HG03280 (cell line): Measurements from ENCODE around the gene SUPT3H.

Experiments
- ATAC-seq: cut with Tn5 transposase; IDR thresholded peaks from one replicate; pipeline ENCODE4 v1.9.1; 2021; ENCODE audit warnings: mild to moderate bottlenecking, moderate library complexity; ENCODE audit not compliant: unreplicated experiment

Gene SUPT3H

GRCh38 chr6:45394586-45395095 lies 16.9 kb upstream of the SUPT3H start:
- ATAC-seq, result no peak

- no peak for ATAC-seq
Measured at GRCh38 chr6:45388328-45388727, 10.6 kb upstream of the SUPT3H start.

- no peak for ATAC-seq
Measured at GRCh38 chr6:45387236-45387635, 9.5 kb upstream of the SUPT3H start.

DNA sequence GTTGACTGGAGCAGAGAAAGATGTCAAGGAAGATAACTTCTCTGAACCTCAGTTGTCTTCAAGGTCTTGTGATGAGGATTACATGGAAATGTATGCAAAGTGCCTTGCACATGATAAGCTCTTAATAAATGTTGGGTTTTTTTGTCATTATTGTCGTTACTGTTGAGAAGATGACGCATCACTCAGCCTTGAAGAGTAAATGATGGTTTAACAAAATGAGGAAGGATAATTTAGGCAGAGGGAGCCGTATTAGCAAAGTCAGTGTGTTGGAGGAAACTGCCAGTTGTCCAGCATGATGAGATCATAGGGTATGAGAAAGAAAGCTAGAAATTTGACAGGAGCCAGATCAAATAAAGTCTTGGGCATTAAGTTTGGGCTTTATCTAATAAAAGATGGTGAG lies 8.8 kb upstream of the SUPT3H start:
- ATAC-seq, result no peak

- no peak for ATAC-seq
Measured at GRCh38 chr6:45382391-45382790, 4.7 kb upstream of the SUPT3H start.

- peak; percentile 17 for ATAC-seq
Measured at GRCh38 chr6:45378334-45378926, 696 bp upstream of the SUPT3H start.

DNA sequence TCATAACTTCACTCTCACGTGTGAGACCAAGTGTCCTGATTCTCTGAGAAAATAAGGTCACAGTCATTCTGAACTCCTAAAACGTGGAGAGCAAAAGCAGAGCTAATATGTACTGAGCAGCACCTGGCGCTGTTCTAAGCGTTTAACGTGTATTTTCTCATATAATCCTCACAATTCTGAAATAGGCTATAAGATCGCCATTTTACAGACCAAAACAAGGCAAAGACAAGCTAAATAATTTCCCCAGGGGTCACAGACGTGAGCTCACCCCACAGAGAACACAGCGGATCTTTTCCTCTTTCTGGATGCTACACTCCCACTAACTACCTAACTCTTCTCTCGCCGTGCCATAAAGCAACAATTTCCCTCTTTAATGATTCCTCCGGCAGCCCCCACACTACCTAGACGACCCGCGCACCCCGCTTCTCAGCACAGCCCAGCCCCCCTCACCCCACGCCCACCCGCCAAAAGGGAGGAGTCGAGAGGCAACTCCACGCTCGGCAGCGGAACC lies 636 bp downstream of the SUPT3H start:
- ATAC-seq, result peak; percentile 9

DNA sequence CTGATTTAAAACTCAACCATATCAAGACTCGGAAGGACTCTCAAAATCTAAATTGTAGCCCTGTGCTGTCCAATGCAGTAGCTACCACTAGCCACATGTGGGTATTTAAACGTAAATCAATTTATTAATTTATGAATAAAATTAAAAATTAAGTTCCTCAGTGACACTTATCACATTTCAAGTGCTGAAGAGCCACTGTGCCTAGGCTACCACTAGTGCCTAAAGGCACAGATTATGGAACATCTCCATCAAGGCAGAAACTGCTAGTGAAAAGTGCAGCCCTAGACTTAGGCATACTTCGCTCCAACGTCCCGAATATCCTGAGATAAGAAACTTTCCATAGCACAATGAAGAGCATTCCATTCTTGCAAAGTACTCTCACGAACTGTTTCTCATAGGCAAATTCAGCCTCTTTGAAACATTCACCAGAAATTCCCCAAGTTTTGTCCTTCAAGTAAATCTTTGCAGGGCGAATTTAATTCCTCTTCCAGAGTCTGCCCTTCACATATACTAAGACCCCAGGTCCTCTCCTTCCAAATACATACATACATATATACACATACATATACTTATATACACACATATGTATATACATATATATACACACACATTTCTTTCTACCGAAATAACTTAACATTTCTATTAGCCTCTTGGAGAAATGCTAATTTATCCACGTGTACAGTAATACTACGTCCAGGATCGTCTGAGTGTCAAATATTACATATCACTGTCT lies 1.3 kb downstream of the SUPT3H start:
- no peak for ATAC-seq

DNA sequence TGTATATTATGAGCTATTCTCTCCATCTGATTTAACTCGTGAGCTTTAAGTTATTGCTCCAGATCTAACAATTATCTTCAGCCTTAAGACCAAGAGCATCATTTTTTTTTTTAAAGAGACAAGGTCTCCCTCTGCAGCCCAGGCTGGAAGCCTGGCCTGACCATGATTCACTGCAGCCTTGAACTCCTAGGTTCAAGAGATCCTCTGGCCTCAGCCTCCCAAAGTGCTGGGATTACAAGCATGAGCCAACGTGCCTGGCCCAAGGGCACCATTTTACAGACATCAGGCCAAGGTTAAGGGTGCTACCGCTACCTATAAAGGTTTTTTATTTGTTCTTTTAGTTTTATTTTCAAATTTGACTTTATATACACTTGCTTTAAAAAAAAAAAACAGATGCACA lies 2.3 kb downstream of the SUPT3H start:
- ATAC-seq, result no peak

DNA sequence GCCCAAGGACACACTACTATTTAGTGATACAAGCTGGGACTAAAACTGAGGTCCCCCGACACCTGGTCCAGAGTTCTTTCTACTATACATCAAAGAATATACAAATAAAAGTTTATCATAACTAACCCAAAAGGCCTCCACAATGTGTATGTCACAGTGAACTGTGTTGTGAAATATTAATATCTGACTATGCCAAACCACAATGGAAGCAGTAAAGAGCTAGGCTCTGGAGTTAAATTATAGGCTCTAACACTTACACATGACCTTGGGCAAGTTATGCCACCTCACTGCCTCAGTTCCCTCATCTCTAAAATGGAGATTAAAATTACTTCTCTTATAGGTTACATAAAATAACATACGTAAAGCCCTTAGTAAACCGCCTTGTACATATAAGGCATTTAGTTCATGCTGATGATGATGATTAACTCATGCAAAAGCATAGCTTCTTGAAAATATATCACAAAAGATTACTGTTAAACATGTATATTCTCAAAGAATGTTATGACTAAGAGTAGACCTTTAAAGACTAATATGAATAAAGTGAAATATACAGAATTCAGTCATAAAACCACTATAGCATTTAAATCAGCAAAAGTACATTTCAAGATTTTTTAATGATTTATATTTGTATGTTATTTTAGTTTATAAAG lies 5.7 kb downstream of the SUPT3H start:
- ATAC-seq, result no peak

DNA sequence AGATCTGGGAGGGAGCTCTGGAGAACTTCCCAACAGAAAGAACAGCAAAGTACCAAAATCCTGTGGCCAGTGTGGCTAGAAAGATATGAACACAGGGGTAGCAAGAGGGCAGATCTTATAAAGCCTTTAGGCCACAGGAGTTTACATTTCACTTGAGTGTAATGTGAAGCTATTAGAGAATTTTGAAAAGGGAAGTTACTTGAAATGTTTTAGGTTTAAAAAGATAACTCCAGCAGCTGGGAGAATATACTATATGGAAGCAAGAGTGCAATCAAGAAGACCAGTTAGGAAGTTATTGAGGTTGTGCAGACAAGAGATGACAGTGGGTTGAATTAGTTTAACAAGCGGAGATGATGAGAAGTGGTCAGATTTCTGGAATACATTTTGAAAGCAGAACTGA lies 7.9 kb downstream of the SUPT3H start:
- ATAC-seq, result no peak

- no peak for ATAC-seq
Measured at GRCh38 chr6:45367999-45368398, 9.7 kb downstream of the SUPT3H start.

DNA sequence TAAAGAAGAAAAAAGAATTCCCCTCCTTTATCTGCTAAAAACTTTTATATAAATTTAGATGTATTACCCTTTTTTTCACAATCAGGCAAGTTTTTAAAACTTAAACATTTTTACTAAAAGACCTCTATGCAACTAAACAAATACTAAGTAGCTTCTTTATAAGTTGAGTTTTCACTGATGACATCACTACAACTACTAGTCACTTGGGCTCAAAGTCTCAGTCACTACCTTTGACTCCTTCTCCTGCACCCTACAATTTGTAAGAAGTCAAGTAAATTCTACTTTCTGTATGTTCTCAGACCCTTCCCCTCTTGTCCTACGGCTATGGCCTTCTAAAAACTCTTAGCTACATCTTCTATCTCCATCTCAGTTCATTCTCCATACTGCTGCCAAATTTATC lies 11.2 kb downstream of the SUPT3H start:
- no peak for ATAC-seq

DNA sequence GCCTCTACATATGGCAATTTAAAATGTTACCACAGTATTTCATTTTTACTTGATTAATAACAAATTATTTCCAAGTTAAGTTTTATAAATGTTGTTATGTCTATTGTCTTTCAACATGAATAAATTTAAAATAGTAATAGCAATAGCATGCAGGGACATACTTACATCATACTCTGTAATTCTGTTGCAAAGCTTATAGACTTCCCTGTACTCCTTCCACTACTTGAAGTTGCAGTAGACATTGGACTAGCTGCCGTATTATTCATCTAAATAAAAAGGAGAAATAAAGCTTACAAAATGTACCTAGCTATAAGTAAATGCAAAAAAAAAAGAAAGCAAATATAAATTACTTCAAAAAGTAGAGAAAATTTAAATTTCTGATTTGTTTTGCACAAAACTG lies 12.7 kb downstream of the SUPT3H start:
- ATAC-seq, result no peak

DNA sequence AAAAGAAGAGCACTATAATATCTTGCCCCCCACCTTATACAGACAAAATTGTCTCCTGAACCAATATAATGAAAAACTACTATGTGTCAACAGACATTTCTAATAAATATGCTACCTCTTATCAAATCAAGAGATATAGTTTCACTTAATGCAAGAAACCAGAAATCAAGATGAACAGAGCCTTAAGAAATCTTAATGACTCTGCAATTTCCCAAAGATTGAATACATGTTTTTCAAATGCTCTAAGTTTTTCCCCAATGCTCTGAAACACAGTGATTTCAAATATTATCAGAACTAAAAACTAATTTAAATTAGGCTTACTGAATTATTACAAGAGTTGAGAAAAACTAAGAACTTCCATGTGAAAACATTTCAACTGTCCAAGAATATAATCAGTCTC lies 13.3 kb downstream of the SUPT3H start:
- ATAC-seq, result no peak

- no peak for ATAC-seq
Measured at GRCh38 chr6:45353654-45354053, 24.1 kb downstream of the SUPT3H start.

DNA sequence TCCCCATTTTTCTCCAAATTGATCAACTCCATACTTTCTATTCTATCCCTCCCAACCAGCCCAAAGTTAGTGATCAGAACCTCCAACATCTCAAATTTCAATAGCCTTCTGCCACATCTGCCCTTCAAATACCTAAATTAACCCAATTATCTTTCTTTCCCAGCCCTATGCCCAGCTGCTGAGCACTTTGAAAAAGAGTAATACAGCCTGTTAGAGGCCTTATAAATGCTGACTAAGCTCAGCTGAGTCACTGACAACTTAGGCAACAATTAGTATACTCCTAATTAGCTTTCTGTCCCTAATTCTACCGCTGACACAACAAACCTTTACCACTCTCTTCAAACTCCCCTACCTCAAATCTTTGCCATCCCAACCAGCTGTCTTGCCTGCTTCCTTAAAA lies 26.1 kb downstream of the SUPT3H start:
- no peak for ATAC-seq

DNA sequence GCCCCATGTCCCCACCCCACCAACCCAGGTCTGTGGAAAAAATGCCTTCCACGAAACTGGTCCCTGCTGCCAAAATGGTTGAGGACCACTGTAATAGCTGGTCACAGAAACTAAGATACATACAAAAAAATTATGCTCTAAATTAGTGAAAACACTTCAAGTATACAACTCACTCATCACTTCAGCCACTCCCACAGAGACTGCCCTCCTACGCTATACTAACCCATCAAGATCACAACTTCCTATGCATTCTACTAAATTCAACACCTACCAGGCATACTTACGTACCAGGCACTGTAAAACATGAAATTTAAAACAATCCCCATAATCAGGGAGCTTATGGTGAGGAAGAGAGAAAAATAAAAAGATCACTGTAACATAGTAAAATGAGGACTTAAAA lies 26.7 kb downstream of the SUPT3H start:
- ATAC-seq, result no peak

DNA sequence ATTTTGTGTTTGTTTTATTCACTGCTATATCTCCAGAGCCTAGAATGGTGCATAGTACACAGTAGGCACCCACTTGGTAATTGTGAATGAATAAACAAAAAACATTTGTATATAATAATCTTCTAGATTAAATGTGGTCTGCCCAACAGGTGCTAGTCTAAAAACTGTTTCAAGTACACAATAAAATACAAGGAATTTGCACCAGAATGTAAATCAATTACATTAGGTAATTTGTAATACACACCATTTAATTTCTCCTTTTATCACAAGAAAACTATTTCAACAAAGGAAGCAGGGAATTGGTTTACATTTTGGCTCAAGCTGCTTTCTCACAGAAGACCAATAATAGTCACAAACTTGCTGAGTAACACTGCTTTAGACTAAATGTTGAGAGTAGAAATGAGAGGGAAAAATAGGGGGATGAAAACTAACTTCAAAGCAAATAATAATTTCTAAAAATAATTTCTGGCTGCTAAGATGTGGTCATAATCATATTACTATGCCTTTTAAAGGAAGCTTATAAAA lies 27.5 kb downstream of the SUPT3H start:
- no peak for ATAC-seq

DNA sequence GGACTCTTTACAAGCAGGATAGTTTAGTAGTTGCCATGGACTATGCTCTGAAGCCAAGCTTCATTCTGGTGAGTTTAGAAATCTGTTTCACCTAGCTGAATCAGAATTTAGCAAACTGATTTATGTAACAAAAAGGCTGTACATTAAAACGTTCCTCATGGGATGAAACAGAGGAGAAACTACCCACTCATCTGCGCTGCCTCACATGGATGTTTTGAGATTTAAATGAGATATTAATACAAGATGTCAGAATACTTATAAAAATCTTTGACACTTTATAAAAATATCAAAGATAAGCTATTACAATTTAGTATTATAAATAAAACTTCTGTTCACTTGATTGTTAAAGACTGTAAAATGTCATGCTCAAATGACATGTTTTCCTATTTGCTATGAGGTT lies 32.8 kb downstream of the SUPT3H start:
- no peak for ATAC-seq

DNA sequence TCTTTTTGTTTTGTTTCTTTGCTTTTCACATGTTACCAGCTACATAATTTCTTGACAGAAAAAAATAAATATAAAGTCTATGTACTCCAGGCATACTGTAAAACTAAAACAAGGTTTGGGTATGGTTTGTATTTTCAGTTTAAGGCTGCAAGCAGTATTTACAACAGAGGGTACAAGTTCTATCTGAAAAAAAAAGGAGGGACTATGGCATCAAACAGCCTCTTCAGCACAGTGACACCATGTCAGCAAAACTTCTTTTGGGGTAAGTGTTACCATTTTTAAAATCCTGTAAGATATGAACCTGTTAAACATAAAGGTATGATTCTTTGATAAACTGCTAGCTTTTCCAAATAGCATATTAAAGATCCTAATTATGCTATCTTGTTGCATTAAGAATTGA lies 49.2 kb downstream of the SUPT3H start:
- ATAC-seq, result no peak
